Panc1 (cell line): ENCODE results near the gene ZNF609. TPM values are rescaled to one million over a fixed set of nuclear protein-coding genes. Genes with fewer than 3 reads are reported as not detected.

Source experiments
- ATAC-seq: fragments of 200-7000 bp; cut with Tn5 transposase; 2 replicates; pipeline ENCODE4 v1.9.1; 2020; ENCODE audit warnings: mild to moderate bottlenecking, moderate library complexity
- BruUV-seq: library from RNA; stranded (reverse); fragments of 400-500 nt; replicated peaks from 2 replicates; lab custom pipeline; 2021; lab: Mats Ljungman, UMichigan
- CTCF ChIA-PET: fragments of 300-600 bp; sonication (Branson Sonifier 250); formaldehyde crosslinking; loops from one replicate; lab custom pipeline; 2022; ENCODE audit warnings: antibody characterized with exemption; lab: Charles Lee
- POLR2A ChIA-PET: fragments of 300-600 bp; sonication (Branson Sonifier 250); formaldehyde crosslinking; loops from one replicate; lab custom pipeline; 2022; ENCODE audit warnings: antibody characterized with exemption; lab: Charles Lee
- DNase-seq: peaks from one replicate; pipeline ENCODE4 v3.0.0-alpha.2; 2010; ENCODE audit warnings: low read depth, low spot score
- H3K27ac ChIP-seq: 2 replicates; pipeline ENCODE4 v1.5.1; 2011; ENCODE audit warnings: mild to moderate bottlenecking, low read length, inconsistent platforms
- H3K27me3 ChIP-seq: fragments of 200-500 bp; sonication (Bioruptor generic); 2 replicates; pipeline ENCODE4 v1.6.0; 2014; ENCODE audit warnings: low read length, inconsistent platforms; ENCODE audit not compliant: control insufficient read depth, insufficient read depth
- H3K36me3 ChIP-seq: fragments of 200-500 bp; sonication (Bioruptor generic); 2 replicates; pipeline ENCODE4 v1.5.1; 2014; ENCODE audit warnings: inconsistent platforms, mild to moderate bottlenecking, low read length, moderate library complexity; ENCODE audit not compliant: control insufficient read depth, insufficient read depth
- H3K4me1 ChIP-seq: 2 replicates; pipeline ENCODE4 v1.5.1; 2011; ENCODE audit warnings: inconsistent platforms, mild to moderate bottlenecking, low read length, moderate library complexity; ENCODE audit not compliant: control insufficient read depth, insufficient read depth
- H3K4me3 ChIP-seq, 2 experiments: 2 replicates each; pipeline ENCODE4 v1.5.1; 2011 to 2012; ENCODE audit warnings: low read depth in 2 of 2, low read length in 2 of 2, mild to moderate bottlenecking in 2 of 2, inconsistent platforms in 1 of 2, moderate library complexity in 1 of 2
- H3K9me3 ChIP-seq: fragments of 200-500 bp; sonication (Bioruptor generic); 2 replicates; pipeline ENCODE4 v1.5.1; 2014; ENCODE audit warnings: low read depth, mild to moderate bottlenecking, inconsistent platforms, low read length, moderate library complexity; ENCODE audit not compliant: control insufficient read depth, insufficient read depth
- CTCF ChIP-seq: fragments of 450-650 bp; IDR thresholded peaks from 2 replicates; pipeline ENCODE4 v1.5.1; 2017; ENCODE audit warnings: mild to moderate bottlenecking
- POLR2AphosphoS5 ChIP-seq: IDR thresholded peaks from 2 replicates; pipeline ENCODE4 v1.6.1; 2012; ENCODE audit warnings: mild to moderate bottlenecking, low read depth, low read length, moderate library complexity
- REST ChIP-seq, 2 experiments: IDR thresholded peaks; 2 replicates each; pipeline ENCODE4 v1.6.1; 2011 to 2012; ENCODE audit warnings: low read depth in 2 of 2, control low read depth in 1 of 2, low read length in 1 of 2, mild to moderate bottlenecking in 1 of 2, moderate library complexity in 1 of 2; ENCODE audit not compliant: insufficient read depth in 1 of 2
- SIN3A ChIP-seq: IDR thresholded peaks from 2 replicates; pipeline ENCODE4 v1.6.1; 2012; ENCODE audit warnings: low read depth, mild to moderate bottlenecking, low read length, moderate library complexity, borderline replicate concordance; ENCODE audit not compliant: insufficient read depth
- TCF7L2 ChIP-seq: IDR thresholded peaks from 2 replicates; pipeline ENCODE4 v1.6.1; 2011; ENCODE audit warnings: mild to moderate bottlenecking, low read depth, low read length, inconsistent platforms
- in situ Hi-C: cut with HindIII; loops from 2 replicates; pipeline ENCODE4 v1.10.0; 2016; ENCODE audit warnings: low sequenced_read_pairs, low pct_unique_long_range_greater_than_20kb
- intact Hi-C: fragments of 100-400 bp; cut with micrococcal nuclease; formaldehyde crosslinking; loops from one replicate; pipeline ENCODE4 v1.10.0; 2022; ENCODE audit not compliant: unreplicated experiment
- total RNA-seq: library from RNA; stranded (reverse); gene quantifications from one replicate; pipeline ENCODE4 v1.2.1, GENCODE V29; 2021; ENCODE audit not compliant: unreplicated experiment

Gene ZNF609
- total RNA-seq, 1 experiment from 2014 or later: 47.2 TPM

- intact Hi-C loops: loop anchor here (10.0 kb wide), 1 partner anchor 62 kb away; no protein-coding TSS in a partner anchor
- ATAC-seq: peak; percentile 90
Measured at GRCh38 chr15:64536244-64536836, 76.0 kb downstream of the ZNF609 start.

DNA sequence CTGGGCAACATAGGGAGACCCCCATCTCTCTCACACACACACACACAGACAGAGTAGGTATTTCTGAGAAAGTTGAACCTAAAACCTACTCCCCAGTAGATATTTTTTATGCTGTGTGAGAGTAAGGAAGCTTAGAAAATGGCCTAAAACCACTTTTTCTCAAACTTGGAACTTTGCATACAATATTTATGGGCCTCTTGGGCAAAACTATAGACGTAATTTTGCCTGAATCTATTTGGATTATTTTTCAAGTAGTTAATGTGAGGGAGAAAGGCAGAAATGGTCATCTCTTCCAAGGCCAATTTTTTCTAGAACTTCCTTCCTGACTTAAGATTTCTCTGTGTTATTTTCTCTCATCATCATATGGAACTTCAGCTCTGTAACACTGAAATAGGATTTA lies 81.7 kb downstream of the ZNF609 start:
- in situ Hi-C loops: no loop called here
- CTCF ChIA-PET: no interaction called here

More at GRCh38 chr15:64536244-64536836, 76.0 kb downstream of the ZNF609 start:
- Histone ChIP-seq H3K9me3 (no peaks in the 10 kb centered on the region), H3K27me3 (no peaks in the 10 kb centered on the region), H3K4me1 (peaks cover 15% of the 10 kb centered on the region), H3K36me3 (no peaks in the 10 kb centered on the region), H3K27ac (0 out of 2 replicates have a peak overlapping the region, but pooled peaks have one; percentile 6), H3K4me3 (no peak overlapping the region)
- in situ Hi-C loops: no loop called here
- TF ChIP-seq POLR2AphosphoS5 (no peak), SIN3A (no peak), CTCF (no peak), REST (IDR thresholded peaks at IDR 0.05; ENCODE audit: insufficient read depth in 1 of 2, low read depth in 2 of 2, low read length in 1 of 2) (no peak), TCF7L2 (no peak)
- BruUV-seq: no TSS peak
- DNase-seq: peak; percentile 64
- ChIA-PET POLR2A (interaction anchor here (0.6 to 0.7 kb wide), 2 partner anchors 32 to 258 kb away, joined by 4 to 14 read pairs; no protein-coding TSS in a partner anchor), CTCF (no interaction called here)

More for the DNA sequence above, 81.7 kb downstream of the ZNF609 start:
- Histone ChIP-seq H3K36me3 (no peaks in the 10 kb centered on the region), H3K9me3 (no peaks in the 10 kb centered on the region), H3K27me3 (no peaks in the 10 kb centered on the region), H3K27ac (no peak overlapping the region), H3K4me1 (no peaks in the 10 kb centered on the region), H3K4me3 (no peak overlapping the region)
- ATAC-seq (no peak), DNase-seq (no peak)
- no TSS peak for BruUV-seq
- intact Hi-C loops: no loop called here
- POLR2A ChIA-PET: no interaction called here
- TF ChIP-seq REST (IDR thresholded peaks at IDR 0.05; ENCODE audit: insufficient read depth in 1 of 2, low read depth in 2 of 2, low read length in 1 of 2): no peak
- TF ChIP-seq SIN3A: no peak
- TF ChIP-seq TCF7L2: no peak
- TF ChIP-seq POLR2AphosphoS5: no peak
- TF ChIP-seq CTCF: no peak
